ENCODE measurements around the gene KIF13A. TPM values are rescaled to one million over a fixed set of nuclear protein-coding genes. Genes with fewer than 3 reads are reported as not detected.

Gene KIF13A
- total RNA-seq, 4 donors from 2014 or later = 36.3 to 47.5 (median 38.1) TPM

- H3K27ac ChIP-seq = peak overlapping the region; percentile 96 to 99 (median 98)
- WGBS, 2 donors (ENCODE audit: low coverage in 1 of 2) = 23% methylated on average over 20 of the region's 20 CpGs; no CpG with 5 or more reads in 1 of the 2 donors
- peak; percentile 17 for DNase-seq
- peak overlapping the region; percentile 79 to 90 (median 88) for H3K4me3 ChIP-seq
- in situ Hi-C loops (cut with MboI; ENCODE audit: low pct_ligation_motif_present in 1 of 4, low pct_unique_long_range_greater_than_20kb in 1 of 4, low sequenced_read_pairs in 3 of 4) (loop anchor here in 1 of 4 donors (25.0 kb wide), 1 partner anchor 124 kb away; the partner anchor contains the start of gene NHLRC1), intact Hi-C loops (cut with DNase I; ENCODE audit: low total_unique reads) (loop anchor here (5.0 to 10.0 kb wide), 3 partner anchors 54 to 136 kb away; partner anchors contain the start of gene NHLRC1)
- H3K36me3 ChIP-seq = no peaks in the 10 kb centered on the region
- no peaks in the 10 kb centered on the region for H3K9me3 ChIP-seq
- no peak for TF ChIP-seq POLR2A (IDR thresholded peaks at IDR 0.05)
- TF ChIP-seq POLR2AphosphoS5 (IDR thresholded peaks at IDR 0.05) = no peak
- TF ChIP-seq EP300 (IDR thresholded peaks at IDR 0.05; ENCODE audit: low read depth) = no peak
- TF ChIP-seq, protein P1, sequence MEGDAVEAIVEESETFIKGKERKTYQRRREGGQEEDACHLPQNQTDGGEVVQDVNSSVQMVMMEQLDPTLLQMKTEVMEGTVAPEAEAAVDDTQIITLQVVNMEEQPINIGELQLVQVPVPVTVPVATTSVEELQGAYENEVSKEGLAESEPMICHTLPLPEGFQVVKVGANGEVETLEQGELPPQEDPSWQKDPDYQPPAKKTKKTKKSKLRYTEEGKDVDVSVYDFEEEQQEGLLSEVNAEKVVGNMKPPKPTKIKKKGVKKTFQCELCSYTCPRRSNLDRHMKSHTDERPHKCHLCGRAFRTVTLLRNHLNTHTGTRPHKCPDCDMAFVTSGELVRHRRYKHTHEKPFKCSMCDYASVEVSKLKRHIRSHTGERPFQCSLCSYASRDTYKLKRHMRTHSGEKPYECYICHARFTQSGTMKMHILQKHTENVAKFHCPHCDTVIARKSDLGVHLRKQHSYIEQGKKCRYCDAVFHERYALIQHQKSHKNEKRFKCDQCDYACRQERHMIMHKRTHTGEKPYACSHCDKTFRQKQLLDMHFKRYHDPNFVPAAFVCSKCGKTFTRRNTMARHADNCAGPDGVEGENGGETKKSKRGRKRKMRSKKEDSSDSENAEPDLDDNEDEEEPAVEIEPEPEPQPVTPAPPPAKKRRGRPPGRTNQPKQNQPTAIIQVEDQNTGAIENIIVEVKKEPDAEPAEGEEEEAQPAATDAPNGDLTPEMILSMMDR (IDR thresholded peaks at IDR 0.05) = no peak
- peaks cover 7 to 36% (median 33%) of the 10 kb centered on the region in 4 donors for H3K4me1 ChIP-seq
- no peaks in the 10 kb centered on the region for H3K27me3 ChIP-seq
Observed at GRCh38 chr6:17988422-17988944, 1.0 kb upstream of the KIF13A start.

- in situ Hi-C loops (cut with MboI; ENCODE audit: low pct_ligation_motif_present in 1 of 4, low pct_unique_long_range_greater_than_20kb in 1 of 4, low sequenced_read_pairs in 3 of 4) = loop anchor here in 1 of 4 donors (25.0 kb wide), 1 partner anchor 124 kb away; the partner anchor contains the start of gene NHLRC1
- TF ChIP-seq, protein P1 (IDR thresholded peaks at IDR 0.05) = peak in 3 of 5 experiments; percentile 18 to 24 (median 18)
- no peak for TF ChIP-seq EP300 (IDR thresholded peaks at IDR 0.05; ENCODE audit: low read depth)
- peak; percentile 29 for TF ChIP-seq POLR2A (IDR thresholded peaks at IDR 0.05)
- peak in 1 of 3 donors; percentile 35 for TF ChIP-seq POLR2AphosphoS5 (IDR thresholded peaks at IDR 0.05)
- Histone ChIP-seq H3K27ac (peak overlapping the region; percentile 96 to 99 (median 98)), H3K9me3 (no peaks in the 10 kb centered on the region), H3K27me3 (no peaks in the 10 kb centered on the region), H3K4me1 (peaks cover 7 to 38% (median 33%) of the 10 kb centered on the region in 4 donors), H3K4me3 (peak overlapping the region; percentile 79 to 90 (median 88)), H3K36me3 (no peaks in the 10 kb centered on the region)
- intact Hi-C loops (cut with DNase I; ENCODE audit: low total_unique reads) = loop anchor here (5.0 to 10.0 kb wide), 3 partner anchors 53 to 137 kb away; partner anchors contain the start of gene NHLRC1
- peak; percentile 65 for DNase-seq
- 0% methylated on average over 45 of the region's 78 CpGs; no CpG with 5 or more reads in 1 of the 2 donors for WGBS, 2 donors (ENCODE audit: low coverage in 1 of 2)
Observed at GRCh38 chr6:17987697-17988421, 424 bp upstream of the KIF13A start.

DNA sequence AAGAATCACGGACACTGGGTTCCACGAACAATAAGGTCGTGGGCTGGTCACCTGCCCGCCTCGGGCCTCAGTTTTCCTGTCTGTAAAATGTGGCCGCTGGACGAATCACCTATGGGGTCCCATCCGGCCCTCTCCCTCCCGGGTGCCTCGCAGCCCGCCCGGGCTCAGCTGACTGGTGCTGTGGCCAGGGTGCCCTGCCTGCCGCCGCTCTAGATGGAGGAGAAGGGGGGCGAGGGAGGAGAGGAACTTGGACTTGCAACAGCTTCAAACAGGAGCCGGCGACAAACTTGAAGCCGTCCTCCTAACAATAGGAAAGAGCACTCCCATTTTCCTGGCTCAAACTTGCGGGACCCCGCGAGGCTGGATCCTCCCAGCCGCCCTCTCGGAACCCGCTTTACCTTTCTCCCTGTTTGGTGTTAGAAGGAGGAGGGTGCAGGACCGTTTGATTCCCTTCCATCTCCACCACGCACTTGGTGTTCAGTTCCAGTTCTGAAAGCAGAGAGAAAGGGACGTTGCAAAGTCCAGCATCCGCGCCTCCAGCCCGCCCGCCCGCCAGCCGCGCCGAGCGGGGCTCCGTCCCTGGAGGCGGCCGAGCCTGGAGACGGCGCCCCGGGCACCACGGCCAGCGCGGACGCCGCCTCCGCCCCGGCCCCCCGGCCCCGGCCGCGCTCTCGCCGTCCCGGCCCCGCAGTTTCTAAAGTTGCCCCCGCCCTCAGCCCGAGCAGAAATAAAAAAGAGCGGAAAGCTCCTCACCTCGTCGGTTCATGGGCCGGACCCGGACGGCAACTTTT, 584 bp downstream of the KIF13A start:
- TF ChIP-seq POLR2AphosphoS5 (IDR thresholded peaks at IDR 0.05) (peak; percentile 7 to 20 (median 13)), POLR2A (IDR thresholded peaks at IDR 0.05) (peak; percentile 20), EP300 (IDR thresholded peaks at IDR 0.05; ENCODE audit: low read depth) (no peak)
- TF ChIP-seq, protein P1 (IDR thresholded peaks at IDR 0.05) = no peak
- Histone ChIP-seq H3K9me3 (no peaks in the 10 kb centered on the region), H3K27me3 (no peaks in the 10 kb centered on the region), H3K4me3 (peak overlapping the region; percentile 21 to 69 (median 54)), H3K27ac (peak overlapping the region; percentile 83 to 93 (median 92)), H3K36me3 (no peaks in the 10 kb centered on the region), H3K4me1 (peaks cover 7 to 38% (median 33%) of the 10 kb centered on the region in 4 donors)
- peak; percentile 63 for DNase-seq
- in situ Hi-C loops (cut with MboI; ENCODE audit: low pct_ligation_motif_present in 1 of 4, low pct_unique_long_range_greater_than_20kb in 1 of 4, low sequenced_read_pairs in 3 of 4) (loop anchor here in 1 of 4 donors (25.0 kb wide), 1 partner anchor 125 kb away; the partner anchor contains the start of gene NHLRC1), intact Hi-C loops (cut with DNase I; ENCODE audit: low total_unique reads) (loop anchor here (5.0 to 10.0 kb wide), 3 partner anchors 52 to 138 kb away; partner anchors contain the start of gene NHLRC1)
- WGBS, 2 donors (ENCODE audit: low coverage in 1 of 2) = 0 to 2% methylated on average over 3 to 63 of the region's 65 CpGs
